ENCODE data around the gene HAVCR2. TPM values are rescaled to one million over a fixed set of nuclear protein-coding genes. Genes with fewer than 3 reads are reported as not detected.

HAVCR2 gene
- total RNA-seq, result 7.0 TPM

- DNase-seq, result no peak
Measured at GRCh38 chr5:157108976-157109375, at the start of gene HAVCR2. Gene HAVCR2, minus strand, starts transcription at chr5:157109044. Its CDS starts 61 bp downstream, at chr5:157108983.

- DNase-seq, result no peak
Measured at GRCh38 chr5:157157293-157157891, 48.5 kb upstream of the HAVCR2 start.

- DNase-seq, result no peak
Measured at GRCh38 chr5:157155297-157155696, 46.5 kb upstream of the HAVCR2 start.

- DNase-seq, result no peak
Measured at GRCh38 chr5:157150995-157151394, 42.2 kb upstream of the HAVCR2 start.

GRCh38 chr5:157148734-157149615, 40.1 kb upstream of the HAVCR2 start:
- DNase-seq, result peak; percentile 42

GRCh38 chr5:157143127-157143971, 34.5 kb upstream of the HAVCR2 start:
- DNase-seq, result peak; percentile 10

GRCh38 chr5:157142317-157143126, 33.7 kb upstream of the HAVCR2 start, which contains the start of gene MED7:
Gene MED7, minus strand, starts transcription at chr5:157142865. Its CDS starts 3,434 bp downstream, at chr5:157139431.
- peak; percentile 93 for DNase-seq

- DNase-seq, result no peak
Measured at GRCh38 chr5:157137691-157138090, 28.8 kb upstream of the HAVCR2 start.

GRCh38 chr5:157132281-157132612, 23.4 kb upstream of the HAVCR2 start:
- DNase-seq, result no peak

- DNase-seq, result no peak
Measured at GRCh38 chr5:157130925-157131324, 22.1 kb upstream of the HAVCR2 start.

GRCh38 chr5:157121709-157122108, 12.9 kb upstream of the HAVCR2 start:
- DNase-seq, result no peak

- DNase-seq, result no peak
Measured at GRCh38 chr5:157120102-157120501, 11.3 kb upstream of the HAVCR2 start.

- no peak for DNase-seq
Measured at GRCh38 chr5:157116483-157116954, 7.7 kb upstream of the HAVCR2 start.

- no peak for DNase-seq
Measured at GRCh38 chr5:157115502-157115901, 6.7 kb upstream of the HAVCR2 start.

GRCh38 chr5:157115012-157115411, 6.2 kb upstream of the HAVCR2 start:
- DNase-seq, result no peak

- no peak for DNase-seq
Measured at GRCh38 chr5:157113002-157113401, 4.2 kb upstream of the HAVCR2 start.

GRCh38 chr5:157109744-157110143, 900 bp upstream of the HAVCR2 start:
- no peak for DNase-seq

- no peak for DNase-seq
Measured at GRCh38 chr5:157107508-157107907, 1.3 kb downstream of the HAVCR2 start.

GRCh38 chr5:157106630-157107461, 2.0 kb downstream of the HAVCR2 start:
- DNase-seq, result no peak

GRCh38 chr5:157100140-157100679, 8.6 kb downstream of the HAVCR2 start:
- no peak for DNase-seq

Measured in occipital lobe (tissue), 2 donors.